Measurements from ENCODE around the gene SYT17. TPM values are rescaled to one million over a fixed set of nuclear protein-coding genes. Genes with fewer than 3 reads are reported as not detected.

The SYT17 gene
- total and polyA plus RNA-seq, 12 donors = 1.1 to 6.5 (median 3.1) TPM

DNA sequence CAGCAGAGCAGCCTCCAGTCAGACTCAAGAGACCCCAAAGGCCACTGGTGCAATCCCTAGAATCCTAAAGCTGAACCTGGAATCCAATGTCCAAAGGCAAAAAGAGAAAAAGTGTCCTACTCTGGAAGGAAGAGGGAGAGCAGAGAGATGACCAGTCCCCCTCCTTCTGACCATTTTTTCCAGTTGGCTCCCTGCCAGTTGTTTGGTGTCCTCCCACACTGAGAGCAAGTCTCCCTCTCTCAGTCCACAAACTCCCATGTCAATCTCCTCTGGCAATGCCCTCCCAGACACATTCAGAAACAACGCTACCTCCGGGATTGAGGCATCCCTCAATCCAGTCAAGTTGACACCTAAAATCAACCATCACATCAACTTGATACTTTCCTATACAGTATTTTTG lies 113.2 kb downstream of the SYT17 start:
- 71 to 88% (median 75%) methylated on average over 2 of the region's 2 CpGs for WGBS, 4 donors
- no peak overlapping the region for H3K27ac ChIP-seq
- no peak for DNase-seq
- H3K36me3 ChIP-seq (replicated peaks in 1 of 2) = no peaks in the 10 kb centered on the region
- no peak overlapping the region for H3K4me3 ChIP-seq
- no peaks in the 10 kb centered on the region for H3K4me1 ChIP-seq (replicated peaks in 1 of 2)
- no peaks in the 10 kb centered on the region for H3K9me3 ChIP-seq (replicated peaks in 1 of 3)
- intact Hi-C loops (cut with DNase I) = no loop called here
- no peak for TF ChIP-seq POLR2A (IDR thresholded peaks at IDR 0.05)
- TF ChIP-seq, protein P1, sequence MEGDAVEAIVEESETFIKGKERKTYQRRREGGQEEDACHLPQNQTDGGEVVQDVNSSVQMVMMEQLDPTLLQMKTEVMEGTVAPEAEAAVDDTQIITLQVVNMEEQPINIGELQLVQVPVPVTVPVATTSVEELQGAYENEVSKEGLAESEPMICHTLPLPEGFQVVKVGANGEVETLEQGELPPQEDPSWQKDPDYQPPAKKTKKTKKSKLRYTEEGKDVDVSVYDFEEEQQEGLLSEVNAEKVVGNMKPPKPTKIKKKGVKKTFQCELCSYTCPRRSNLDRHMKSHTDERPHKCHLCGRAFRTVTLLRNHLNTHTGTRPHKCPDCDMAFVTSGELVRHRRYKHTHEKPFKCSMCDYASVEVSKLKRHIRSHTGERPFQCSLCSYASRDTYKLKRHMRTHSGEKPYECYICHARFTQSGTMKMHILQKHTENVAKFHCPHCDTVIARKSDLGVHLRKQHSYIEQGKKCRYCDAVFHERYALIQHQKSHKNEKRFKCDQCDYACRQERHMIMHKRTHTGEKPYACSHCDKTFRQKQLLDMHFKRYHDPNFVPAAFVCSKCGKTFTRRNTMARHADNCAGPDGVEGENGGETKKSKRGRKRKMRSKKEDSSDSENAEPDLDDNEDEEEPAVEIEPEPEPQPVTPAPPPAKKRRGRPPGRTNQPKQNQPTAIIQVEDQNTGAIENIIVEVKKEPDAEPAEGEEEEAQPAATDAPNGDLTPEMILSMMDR (IDR thresholded peaks at IDR 0.05) = no peak
- no peaks in the 10 kb centered on the region for H3K27me3 ChIP-seq

DNA sequence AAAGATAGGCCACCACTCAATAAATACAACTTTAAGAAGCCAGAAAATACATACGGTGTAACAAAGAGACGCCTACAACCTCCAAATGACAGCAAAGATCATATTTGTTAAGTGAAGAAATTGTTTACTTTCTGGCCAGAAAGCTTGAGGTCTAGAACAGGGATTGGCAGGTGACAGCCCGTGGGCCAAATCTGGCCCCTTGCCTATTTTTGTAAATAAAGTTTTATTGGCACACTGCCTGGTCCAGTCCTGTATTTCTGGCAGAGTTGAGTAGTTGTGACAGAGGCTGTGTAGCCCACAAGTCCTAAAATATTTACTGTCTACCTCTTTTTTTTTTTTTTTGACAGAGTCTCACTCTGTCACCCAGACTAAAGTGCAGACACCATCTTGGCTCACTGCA lies 114.1 kb downstream of the SYT17 start:
- intact Hi-C loops (cut with DNase I) = no loop called here
- no peak for DNase-seq
- Histone ChIP-seq H3K27me3 (no peaks in the 10 kb centered on the region), H3K9me3 (replicated peaks in 1 of 3) (no peaks in the 10 kb centered on the region), H3K36me3 (replicated peaks in 1 of 2) (no peaks in the 10 kb centered on the region), H3K4me3 (no peak overlapping the region), H3K27ac (no peak overlapping the region), H3K4me1 (replicated peaks in 1 of 2) (no peaks in the 10 kb centered on the region)
- 84 to 94% (median 87%) methylated on average over 3 of the region's 3 CpGs for WGBS, 4 donors
- TF ChIP-seq POLR2A (IDR thresholded peaks at IDR 0.05) = no peak
- TF ChIP-seq, protein P1 (IDR thresholded peaks at IDR 0.05) = no peak

GRCh38 chr16:19283637-19284036 lies 115.6 kb downstream of the SYT17 start:
- 72 to 85% (median 78%) methylated on average over 2 of the region's 2 CpGs for WGBS, 4 donors
- Histone ChIP-seq H3K27ac (no peak overlapping the region), H3K9me3 (replicated peaks in 1 of 3) (no peaks in the 10 kb centered on the region), H3K4me1 (replicated peaks in 1 of 2) (no peaks in the 10 kb centered on the region), H3K36me3 (replicated peaks in 1 of 2) (no peaks in the 10 kb centered on the region), H3K4me3 (no peak overlapping the region), H3K27me3 (no peaks in the 10 kb centered on the region)
- no peak for DNase-seq
- no peak for TF ChIP-seq POLR2A (IDR thresholded peaks at IDR 0.05)
- TF ChIP-seq, protein P1 (IDR thresholded peaks at IDR 0.05) = no peak
- intact Hi-C loops (cut with DNase I) = no loop called here

- no peaks in the 10 kb centered on the region for H3K4me1 ChIP-seq (replicated peaks in 1 of 2)
- H3K9me3 ChIP-seq (replicated peaks in 1 of 3) = no peaks in the 10 kb centered on the region
- H3K27ac ChIP-seq = no peak overlapping the region
- no peak overlapping the region for H3K4me3 ChIP-seq
- WGBS, 4 donors = 22 to 71% (median 39%) methylated on average over 1 of the region's 1 CpG
- no peaks in the 10 kb centered on the region for H3K27me3 ChIP-seq
- H3K36me3 ChIP-seq (replicated peaks in 1 of 2) = no peaks in the 10 kb centered on the region
- intact Hi-C loops (cut with DNase I) = no loop called here
- DNase-seq = peak; percentile 72 to 87 (median 82)
- no peak for TF ChIP-seq POLR2A (IDR thresholded peaks at IDR 0.05)
- TF ChIP-seq, protein P1 (IDR thresholded peaks at IDR 0.05) = no peak
Measured at GRCh38 chr16:19284207-19284606, 116.2 kb downstream of the SYT17 start.

Data from adrenal gland (tissue), 12 donors.